H1 (cell line): ENCODE measurements around the gene ADARB2. TPM values are rescaled to one million over a fixed set of nuclear protein-coding genes. Genes with fewer than 3 reads are reported as not detected.

Experiments
- BACH1 ChIP-seq: IDR thresholded peaks from 2 replicates; pipeline ENCODE4 v1.6.1; 2012; ENCODE audit warnings: low read length, improper control_type of control experiment
- POLR2AphosphoS5 ChIP-seq: IDR thresholded peaks from 2 replicates; pipeline ENCODE4 v1.6.1; 2011; ENCODE audit warnings: low read depth, low read length
- polyA plus RNA-seq, 7 experiments: library from polyadenylated mRNA; depleted of rRNA in 3 of 7; stranded (reverse) in 5 of 7; unstranded in 2 of 7; fragments of >200 nt in 5 of 7; fragments of 200-250 nt in 2 of 7; gene quantifications; 1 replicate in 5 of 7; 2 replicates in 1 of 7; 4 replicates in 1 of 7; pipeline versions ENCODE4 v1.2.1 to v1.2.3, GENCODE V29; 2011 to 2013; ENCODE audit warnings: missing spikeins in 2 of 7, mixed read lengths in 2 of 7
- total RNA-seq: library from RNA; stranded (reverse); fragmentation: NEBNext Ultra II Directional; extraction: Animal tissue kit (Norgen Biotek cat#: 25700); gene quantifications from 2 replicates; pipeline ENCODE4 v1.2.1, GENCODE V29; 2021

The ADARB2 gene
- total and polyA plus RNA-seq, 2 of the 8 experiments (the other 6 are each of a cell fraction or from before 2014, with no cell fraction given), result 2.2 to 2.8 TPM

DNA sequence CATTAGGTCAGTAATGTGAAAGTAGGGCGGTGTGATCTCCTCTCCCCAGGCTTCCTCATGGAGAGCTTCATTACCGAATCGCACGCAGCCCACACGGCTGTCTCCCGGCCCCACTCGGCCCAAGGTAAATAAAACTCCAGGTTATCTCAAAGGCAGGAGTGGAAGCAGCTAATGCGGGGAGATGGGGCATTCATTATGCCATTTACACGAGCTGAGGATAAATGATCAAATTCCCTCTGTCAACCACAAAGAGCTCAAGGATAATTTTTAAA is 93.5 kb downstream of the ADARB2 start (continued):
- TF ChIP-seq BACH1 (no peak), POLR2AphosphoS5 (no peak)
